Testis (tissue), 3 donors: Measurements from ENCODE around the gene PDE7B. TPM values are rescaled to one million over a fixed set of nuclear protein-coding genes. Genes with fewer than 3 reads are reported as not detected.

Experiments used
- DNase-seq: peaks from one replicate; pipeline ENCODE4 v3.0.0-alpha.2; 2019
- H3K27ac ChIP-seq, 2 donors: fragments of 200-600 bp; sonication (generic); one replicate each; pipeline ENCODE4 v1.5.1; 2019
- H3K27me3 ChIP-seq: fragments of 200-600 bp; sonication (generic); one replicate; pipeline ENCODE4 v1.5.1; 2019
- H3K36me3 ChIP-seq: fragments of 200-600 bp; sonication (generic); one replicate; pipeline ENCODE4 v1.5.1; 2017; ENCODE audit warnings: low read depth; ENCODE audit errors: missing control alignments
- H3K4me1 ChIP-seq: fragments of 200-600 bp; sonication (generic); one replicate; pipeline ENCODE4 v1.5.1; 2019
- H3K4me3 ChIP-seq, 2 donors: fragments of 200-600 bp; sonication (generic); one replicate each; pipeline ENCODE4 v1.5.1; 2017 to 2019
- H3K9me3 ChIP-seq: fragments of 200-600 bp; sonication (generic); one replicate; pipeline ENCODE4 v1.5.1; 2017
- CTCF ChIP-seq, 3 experiments: fragments of 450-650 bp in 2 of 3; fragments of 200-600 bp in 1 of 3; sonication (generic) in 1 of 3; IDR thresholded peaks; one replicate each; pipeline ENCODE4 v1.5.1; 2016 to 2019; ENCODE audit warnings: antibody characterized with exemption in 3 of 3, mild to moderate bottlenecking in 2 of 3, moderate library complexity in 1 of 3
- POLR2A ChIP-seq: fragments of 450-650 bp; IDR thresholded peaks from one replicate; pipeline ENCODE4 v1.6.1; 2017; ENCODE audit warnings: antibody characterized with exemption, mild to moderate bottlenecking, moderate library complexity
- WGBS, 2 donors: methylation state at CpG; one replicate each; pipeline ENCODE4 v1.1.5; 2018; 5-methylcytosine and 5-hydroxymethylcytosine counted together
- intact Hi-C: fragments of 100-400 bp; cut with DNase I; formaldehyde crosslinking; loops from one replicate; pipeline ENCODE4 v1.15.1; 2023; ENCODE audit warnings: low total_unique reads
- polyA plus RNA-seq: library from polyadenylated mRNA; stranded (reverse); fragments of 350-450 nt; fragmentation: Illumina TruSeq; extraction: RNeasy Lipid Tissue Mini Kit (QIAGEN cat#74804); gene quantifications from one replicate; pipeline ENCODE4 v1.2.3, GENCODE V29; 2014; ENCODE audit warnings: low read depth, low replicate concordance; ENCODE audit not compliant: insufficient read depth
- total RNA-seq, 2 donors: library from RNA; depleted of rRNA; stranded (reverse); fragments of >200 nt; gene quantifications; one replicate each; pipeline ENCODE4 v1.2.3, GENCODE V29; 2016

The PDE7B gene
- total and polyA plus RNA-seq, 3 donors from 2014 or later: 3.7 to 6.9 (median 4.4) TPM

GRCh38 chr6:135938576-135939207, 87.2 kb downstream of the PDE7B start:
- H3K36me3 ChIP-seq: no peaks in the 10 kb centered on the region
- no peaks in the 10 kb centered on the region for H3K9me3 ChIP-seq
- H3K27me3 ChIP-seq: no peaks in the 10 kb centered on the region
- intact Hi-C loops: no loop called here
- H3K27ac ChIP-seq: peak overlapping the region; percentile 42 to 77
- H3K4me1 ChIP-seq: no peaks in the 10 kb centered on the region
- TF ChIP-seq POLR2A (no peak), CTCF (IDR thresholded peaks at IDR 0.05) (peak in 1 of 3 experiments; percentile 34)
- DNase-seq: peak; percentile 25
- WGBS, 2 donors: 44 to 62% methylated on average over 9 of the region's 9 CpGs
- H3K4me3 ChIP-seq: peak overlapping the region in 1 of 2 donors; percentile 19

- H3K27ac ChIP-seq: peak overlapping the region; percentile 42 to 77
- 34 to 61% methylated on average over 7 of the region's 7 CpGs for WGBS, 2 donors
- no peaks in the 10 kb centered on the region for H3K36me3 ChIP-seq
- TF ChIP-seq POLR2A: no peak
- TF ChIP-seq CTCF (IDR thresholded peaks at IDR 0.05): no peak
- no peaks in the 10 kb centered on the region for H3K4me1 ChIP-seq
- peak overlapping the region in 1 of 2 donors; percentile 19 for H3K4me3 ChIP-seq
- intact Hi-C loops: no loop called here
- DNase-seq: no peak
- no peaks in the 10 kb centered on the region for H3K9me3 ChIP-seq
- H3K27me3 ChIP-seq: no peaks in the 10 kb centered on the region
These were observed 87.7 kb downstream of the PDE7B start for GRCh38 chr6:135939208-135939591.

GRCh38 chr6:135940616-135941167, 89.2 kb downstream of the PDE7B start:
- TF ChIP-seq POLR2A (no peak), CTCF (IDR thresholded peaks at IDR 0.05) (no peak)
- H3K27me3 ChIP-seq: no peaks in the 10 kb centered on the region
- H3K9me3 ChIP-seq: no peaks in the 10 kb centered on the region
- H3K27ac ChIP-seq: no peak overlapping the region
- H3K4me3 ChIP-seq: no peak overlapping the region
- intact Hi-C loops: no loop called here
- WGBS, 2 donors: 53 to 89% methylated on average over 5 of the region's 5 CpGs
- no peaks in the 10 kb centered on the region for H3K36me3 ChIP-seq
- no peak for DNase-seq
- no peaks in the 10 kb centered on the region for H3K4me1 ChIP-seq

GRCh38 chr6:135941275-135942025, 89.9 kb downstream of the PDE7B start:
- H3K27ac ChIP-seq: no peak overlapping the region
- no peaks in the 10 kb centered on the region for H3K4me1 ChIP-seq
- no peak for DNase-seq
- H3K4me3 ChIP-seq: no peak overlapping the region
- intact Hi-C loops: no loop called here
- 71 to 74% methylated on average over 1 of the region's 1 CpG for WGBS, 2 donors
- TF ChIP-seq CTCF (IDR thresholded peaks at IDR 0.05) (no peak), POLR2A (no peak)
- no peaks in the 10 kb centered on the region for H3K27me3 ChIP-seq
- no peaks in the 10 kb centered on the region for H3K36me3 ChIP-seq
- no peaks in the 10 kb centered on the region for H3K9me3 ChIP-seq
